Neural cell (in vitro differentiated cells): ENCODE data around the gene MYLK3. TPM values are rescaled to one million over a fixed set of nuclear protein-coding genes. Genes with fewer than 3 reads are reported as not detected.

ENCODE experiments used
- H2AFZ ChIP-seq: fragments of 200-600, 300-800 bp; sonication (generic), shearing (Covaris generic); 2 replicates; pipeline ENCODE4 v1.6.0; 2014; ENCODE audit warnings: low read depth, mild to moderate bottlenecking, antibody characterized with exemption, low read length, moderate library complexity
- H3F3A ChIP-seq: fragments of 200-600 bp; shearing (Covaris generic); 2 replicates; pipeline ENCODE4 v1.6.1; 2016; ENCODE audit warnings: mild to moderate bottlenecking, moderate library complexity, mixed read lengths, antibody characterized with exemption, low read length; ENCODE audit not compliant: insufficient read depth, poor library complexity, severe bottlenecking
- H3K27ac ChIP-seq: fragments of 200-600, 300-800 bp; sonication (generic), shearing (Covaris generic); 2 replicates; pipeline ENCODE4 v1.5.1; 2014; ENCODE audit warnings: mild to moderate bottlenecking, low read length, moderate library complexity
- H3K27me3 ChIP-seq: fragments of 300-800, 200-600 bp; sonication (generic), shearing (Covaris generic); 2 replicates; pipeline ENCODE4 v1.6.0; 2014; ENCODE audit warnings: mild to moderate bottlenecking, low read depth, low read length, moderate library complexity; ENCODE audit not compliant: insufficient read depth
- H3K36me3 ChIP-seq: fragments of 300-800, 200-600 bp; sonication (generic), shearing (Covaris generic); 2 replicates; pipeline ENCODE4 v1.5.1; 2014; ENCODE audit warnings: mild to moderate bottlenecking, antibody characterized with exemption, low read length, moderate library complexity; ENCODE audit not compliant: insufficient read depth
- H3K4me2 ChIP-seq: fragments of 300-800, 200-600 bp; sonication (generic), shearing (Covaris generic); 2 replicates; pipeline ENCODE4 v1.6.0; 2014; ENCODE audit warnings: mild to moderate bottlenecking, low read length
- H3K4me3 ChIP-seq: fragments of 300-800, 200-600 bp; sonication (generic), shearing (Covaris generic); 2 replicates; pipeline ENCODE4 v1.5.1; 2014; ENCODE audit warnings: mild to moderate bottlenecking, low read length, moderate library complexity
- H3K79me2 ChIP-seq: fragments of 200-600 bp; shearing (Covaris generic); replicated peaks from 2 replicates; pipeline ENCODE4 v1.6.0; 2014; ENCODE audit warnings: mild to moderate bottlenecking, low read length, moderate library complexity; ENCODE audit not compliant: insufficient read depth
- H3K9ac ChIP-seq: fragments of 300-800, 200-600 bp; sonication (generic), shearing (Covaris generic); 2 replicates; pipeline ENCODE4 v1.6.1; 2016; ENCODE audit warnings: mild to moderate bottlenecking, low read length, mixed read lengths
- H3K9me2 ChIP-seq: fragments of 200-600 bp; shearing (Covaris generic); 2 replicates; pipeline ENCODE4 v1.6.1; 2016; ENCODE audit warnings: mild to moderate bottlenecking, low read length, mixed read lengths; ENCODE audit not compliant: insufficient read depth
- H3K9me3 ChIP-seq: fragments of 200-600, 300-800 bp; sonication (generic), shearing (Covaris generic); 2 replicates; pipeline ENCODE4 v1.6.1; 2016; ENCODE audit warnings: mild to moderate bottlenecking, mixed run types, low read length, moderate library complexity, mixed read lengths
- H4K20me1 ChIP-seq: fragments of 200-600 bp; shearing (Covaris generic); 2 replicates; pipeline ENCODE4 v1.6.1; 2016; ENCODE audit warnings: mild to moderate bottlenecking, mixed run types; ENCODE audit not compliant: insufficient read depth
- CTCF ChIP-seq: fragments of 450-650 bp; IDR thresholded peaks from 2 replicates; pipeline ENCODE4 v1.5.1; 2014; ENCODE audit warnings: antibody characterized with exemption, mild to moderate bottlenecking, moderate library complexity; ENCODE audit not compliant: poor library complexity, severe bottlenecking
- EP300 ChIP-seq: fragments of 450-650 bp; conservative IDR thresholded peaks from 2 replicates; pipeline ENCODE4 v1.6.1; 2014; ENCODE audit warnings: antibody characterized with exemption, mild to moderate bottlenecking, moderate library complexity; ENCODE audit not compliant: poor library complexity, severe bottlenecking
- EZH2 ChIP-seq: fragments of 200-600, 300-800 bp; shearing (Covaris generic), sonication (generic); IDR thresholded peaks from 2 replicates; pipeline ENCODE4 v1.6.1; 2014; ENCODE audit warnings: antibody characterized with exemption, low read length, borderline replicate concordance, mild to moderate bottlenecking; ENCODE audit not compliant: insufficient read depth, poor library complexity, severe bottlenecking
- MXI1 ChIP-seq: fragments of 450-650 bp; conservative IDR thresholded peaks from 2 replicates; pipeline ENCODE4 v1.6.1; 2014; ENCODE audit warnings: antibody characterized with exemption, mild to moderate bottlenecking; ENCODE audit not compliant: poor library complexity, severe bottlenecking
- POLR2AphosphoS5 ChIP-seq: IDR thresholded peaks from 2 replicates; pipeline ENCODE4 v1.6.1; 2012
- RAD21 ChIP-seq: fragments of 450-650 bp; conservative IDR thresholded peaks from 2 replicates; pipeline ENCODE4 v1.6.1; 2014; ENCODE audit warnings: antibody characterized with exemption, mild to moderate bottlenecking, moderate library complexity
- SMC3 ChIP-seq: fragments of 450-650 bp; conservative IDR thresholded peaks from 2 replicates; pipeline ENCODE4 v1.6.1; 2014; ENCODE audit warnings: antibody characterized with exemption, mild to moderate bottlenecking, moderate library complexity; ENCODE audit not compliant: poor library complexity
- TAF1 ChIP-seq: IDR thresholded peaks from 2 replicates; pipeline ENCODE4 v1.6.1; 2012; ENCODE audit warnings: low read depth
- polyA plus RNA-seq: library from polyadenylated mRNA; depleted of rRNA; stranded (reverse); fragments of >200 nt; gene quantifications from 2 replicates; pipeline ENCODE4 v1.2.3, GENCODE V29; 2014
- TF ChIP-seq, protein P1 (sequence below): IDR thresholded peaks from 2 replicates; pipeline ENCODE4 v1.6.1; 2012; ENCODE audit warnings: borderline replicate concordance

The MYLK3 gene
- polyA plus RNA-seq, 1 donor from 2014 or later = 0.07 TPM

GRCh38 chr16:46732561-46732960, 15.6 kb downstream of the MYLK3 start:
- no peaks in the 10 kb centered on the region for H3K27me3 ChIP-seq
- no peak overlapping the region for H3K27ac ChIP-seq
- H3K36me3 ChIP-seq = no peaks in the 10 kb centered on the region
- H3K4me3 ChIP-seq = no peak overlapping the region
- H3K9me2 ChIP-seq = no peaks in the 10 kb centered on the region
- H2AFZ ChIP-seq = no peak overlapping the region
- no peak overlapping the region for H3K9ac ChIP-seq
- no peaks in the 10 kb centered on the region for H3F3A ChIP-seq
- TF ChIP-seq EP300 = no peak
- TF ChIP-seq, protein P1, sequence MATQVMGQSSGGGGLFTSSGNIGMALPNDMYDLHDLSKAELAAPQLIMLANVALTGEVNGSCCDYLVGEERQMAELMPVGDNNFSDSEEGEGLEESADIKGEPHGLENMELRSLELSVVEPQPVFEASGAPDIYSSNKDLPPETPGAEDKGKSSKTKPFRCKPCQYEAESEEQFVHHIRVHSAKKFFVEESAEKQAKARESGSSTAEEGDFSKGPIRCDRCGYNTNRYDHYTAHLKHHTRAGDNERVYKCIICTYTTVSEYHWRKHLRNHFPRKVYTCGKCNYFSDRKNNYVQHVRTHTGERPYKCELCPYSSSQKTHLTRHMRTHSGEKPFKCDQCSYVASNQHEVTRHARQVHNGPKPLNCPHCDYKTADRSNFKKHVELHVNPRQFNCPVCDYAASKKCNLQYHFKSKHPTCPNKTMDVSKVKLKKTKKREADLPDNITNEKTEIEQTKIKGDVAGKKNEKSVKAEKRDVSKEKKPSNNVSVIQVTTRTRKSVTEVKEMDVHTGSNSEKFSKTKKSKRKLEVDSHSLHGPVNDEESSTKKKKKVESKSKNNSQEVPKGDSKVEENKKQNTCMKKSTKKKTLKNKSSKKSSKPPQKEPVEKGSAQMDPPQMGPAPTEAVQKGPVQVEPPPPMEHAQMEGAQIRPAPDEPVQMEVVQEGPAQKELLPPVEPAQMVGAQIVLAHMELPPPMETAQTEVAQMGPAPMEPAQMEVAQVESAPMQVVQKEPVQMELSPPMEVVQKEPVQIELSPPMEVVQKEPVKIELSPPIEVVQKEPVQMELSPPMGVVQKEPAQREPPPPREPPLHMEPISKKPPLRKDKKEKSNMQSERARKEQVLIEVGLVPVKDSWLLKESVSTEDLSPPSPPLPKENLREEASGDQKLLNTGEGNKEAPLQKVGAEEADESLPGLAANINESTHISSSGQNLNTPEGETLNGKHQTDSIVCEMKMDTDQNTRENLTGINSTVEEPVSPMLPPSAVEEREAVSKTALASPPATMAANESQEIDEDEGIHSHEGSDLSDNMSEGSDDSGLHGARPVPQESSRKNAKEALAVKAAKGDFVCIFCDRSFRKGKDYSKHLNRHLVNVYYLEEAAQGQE = no peak
- TF ChIP-seq RAD21 = no peak
- no peak for TF ChIP-seq EZH2
- TF ChIP-seq CTCF = no peak
- no peak for TF ChIP-seq SMC3
- no peak for TF ChIP-seq TAF1
- no peak for TF ChIP-seq MXI1
- no peak for TF ChIP-seq POLR2AphosphoS5
- H3K9me3 ChIP-seq = no peaks in the 10 kb centered on the region
- no peak overlapping the region for H3K4me2 ChIP-seq
- no peaks in the 10 kb centered on the region for H4K20me1 ChIP-seq
- H3K79me2 ChIP-seq = no peaks in the 10 kb centered on the region

DNA sequence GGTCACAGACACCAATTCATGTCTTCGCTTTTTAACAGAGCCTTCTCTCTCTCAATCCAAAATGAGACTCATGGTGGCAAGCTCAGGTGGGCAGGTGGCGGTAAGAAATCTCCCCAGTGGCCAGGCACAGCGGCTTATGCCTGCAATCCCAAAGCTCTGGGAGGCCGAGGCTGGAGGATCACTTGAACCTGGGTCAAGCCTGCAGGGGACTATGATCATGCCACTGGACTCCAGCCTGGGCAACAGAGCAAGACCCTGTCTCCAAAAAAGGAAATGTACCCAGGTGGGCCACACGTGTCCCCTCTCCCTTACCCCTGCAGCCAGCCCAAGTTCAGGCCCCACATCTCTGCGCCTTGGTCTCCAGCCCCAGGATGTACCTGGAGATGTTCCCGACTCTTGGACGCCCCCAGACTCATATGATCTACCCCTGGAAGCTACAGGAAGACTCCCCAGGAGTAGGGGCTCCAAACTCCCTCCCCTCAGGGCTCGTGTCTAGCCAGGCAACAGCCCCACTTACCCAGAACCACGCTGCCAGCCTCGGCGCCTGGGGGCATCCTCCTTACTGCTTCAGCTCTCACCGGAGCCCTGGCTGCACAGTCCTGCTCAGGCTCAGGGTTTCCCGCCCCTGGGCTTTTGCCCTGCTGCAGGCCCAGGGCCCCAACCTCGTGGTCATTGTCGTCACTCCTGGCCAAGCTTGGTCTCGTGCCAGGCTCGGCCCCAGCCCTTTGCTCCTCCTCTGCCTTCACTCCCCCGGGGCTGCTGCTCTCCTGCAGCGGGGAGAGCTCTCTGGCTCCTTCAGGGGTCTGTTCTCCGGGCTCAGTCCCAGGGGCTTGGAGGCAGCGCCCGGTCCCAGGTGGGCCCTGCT, 16.2 kb downstream of the MYLK3 start:
- H3K27me3 ChIP-seq = no peaks in the 10 kb centered on the region
- no peak overlapping the region for H3K27ac ChIP-seq
- H3K36me3 ChIP-seq = no peaks in the 10 kb centered on the region
- TF ChIP-seq TAF1 (no peak), EZH2 (no peak), MXI1 (no peak), POLR2AphosphoS5 (no peak), SMC3 (no peak), CTCF (no peak), RAD21 (no peak), EP300 (no peak)
- TF ChIP-seq, protein P1 = no peak
- no peak overlapping the region for H3K4me3 ChIP-seq
- no peaks in the 10 kb centered on the region for H4K20me1 ChIP-seq
- no peak overlapping the region for H3K4me2 ChIP-seq
- H3F3A ChIP-seq = no peaks in the 10 kb centered on the region
- H3K9me2 ChIP-seq = no peaks in the 10 kb centered on the region
- no peaks in the 10 kb centered on the region for H3K79me2 ChIP-seq
- H3K9ac ChIP-seq = no peak overlapping the region
- no peak overlapping the region for H2AFZ ChIP-seq
- H3K9me3 ChIP-seq = no peaks in the 10 kb centered on the region
